Smooth muscle cell (in vitro differentiated cells): ENCODE measurements around the gene TLE4. TPM values are rescaled to one million over a fixed set of nuclear protein-coding genes. Genes with fewer than 3 reads are reported as not detected.

Experiments
- DNase-seq: peaks from one replicate; lab custom pipeline; 2025; ENCODE audit not compliant: unreplicated experiment; lab: John Stamatoyannopoulos, UW
- H2AFZ ChIP-seq: fragments of 200-600 bp; sonication (generic); 2 replicates; pipeline ENCODE4 v1.6.0; 2016; ENCODE audit warnings: antibody characterized with exemption, low read depth, mild to moderate bottlenecking
- H3F3A ChIP-seq: fragments of 200-600 bp; sonication (generic); 2 replicates; pipeline ENCODE4 v1.6.0; 2017; ENCODE audit warnings: antibody characterized with exemption, low read depth
- H3K27ac ChIP-seq: fragments of 200-600 bp; sonication (generic); 2 replicates; pipeline ENCODE4 v1.5.1; 2016; ENCODE audit warnings: low read depth, mild to moderate bottlenecking
- H3K27me3 ChIP-seq: fragments of 200-600 bp; sonication (generic); 2 replicates; pipeline ENCODE4 v1.6.1; 2016; ENCODE audit warnings: low read depth, mild to moderate bottlenecking
- H3K36me3 ChIP-seq: fragments of 200-600 bp; sonication (generic); 2 replicates; pipeline ENCODE4 v1.5.1; 2016; ENCODE audit warnings: low read depth
- H3K4me1 ChIP-seq: fragments of 200-600 bp; sonication (generic); 2 replicates; pipeline ENCODE4 v1.5.1; 2016; ENCODE audit warnings: low read depth
- H3K4me2 ChIP-seq: fragments of 200-600 bp; sonication (generic); 2 replicates; pipeline ENCODE4 v1.6.0; 2016; ENCODE audit warnings: mild to moderate bottlenecking
- H3K4me3 ChIP-seq: fragments of 200-600 bp; sonication (generic); 2 replicates; pipeline ENCODE4 v1.5.1; 2016; ENCODE audit warnings: mild to moderate bottlenecking
- H3K79me2 ChIP-seq: fragments of 200-600 bp; sonication (generic); 2 replicates; pipeline ENCODE4 v1.6.0; 2016; ENCODE audit warnings: low read depth, mild to moderate bottlenecking
- H3K9ac ChIP-seq: fragments of 200-600 bp; sonication (generic); 2 replicates; pipeline ENCODE4 v1.6.0; 2016; ENCODE audit warnings: low read depth
- H3K9me3 ChIP-seq: fragments of 200-600 bp; sonication (generic); replicated peaks from 2 replicates; pipeline ENCODE4 v1.5.1; 2016; ENCODE audit warnings: low read depth
- H4K20me1 ChIP-seq: fragments of 200-600 bp; sonication (generic); 2 replicates; pipeline ENCODE4 v1.6.0; 2016; ENCODE audit warnings: low read depth
- CTCF ChIP-seq: fragments of 200-600 bp; sonication (generic); IDR thresholded peaks from 2 replicates; pipeline ENCODE4 v1.5.1; 2017; ENCODE audit warnings: borderline replicate concordance, mild to moderate bottlenecking, antibody characterized with exemption; ENCODE audit not compliant: insufficient read depth, poor library complexity, severe bottlenecking
- WGBS: methylation state at CpG from one replicate; pipeline ENCODE4 v1.1.7; 2016; ENCODE audit warnings: low lambda C conversion rate; 5-methylcytosine and 5-hydroxymethylcytosine counted together
- polyA plus RNA-seq: library from polyadenylated mRNA; unstranded; fragments of >200 nt; fragmentation: Nextera tagmentation; extraction: Ambion mirVana; gene quantifications from 2 replicates; pipeline ENCODE4 v1.2.1, GENCODE V29; 2016
- total RNA-seq: library from RNA; depleted of rRNA; stranded (reverse); fragments of >200 nt; gene quantifications from 2 replicates; pipeline ENCODE4 v1.2.3, GENCODE V29; 2014

TLE4 gene
- total and polyA plus RNA-seq, 2 experiments from 2014 or later: 31.6 to 74.3 TPM

- Histone ChIP-seq H3K4me1 (peaks cover 29% of the 10 kb centered on the region), H4K20me1 (peaks cover 82% of the 10 kb centered on the region), H3K27ac (no peak overlapping the region), H3F3A (no peaks in the 10 kb centered on the region), H3K4me2 (no peak overlapping the region), H3K27me3 (no peaks in the 10 kb centered on the region), H3K9me3 (no peaks in the 10 kb centered on the region), H3K36me3 (no peaks in the 10 kb centered on the region), H3K79me2 (peaks cover 68% of the 10 kb centered on the region), H2AFZ (no peak overlapping the region), H3K9ac (no peak overlapping the region), H3K4me3 (no peak overlapping the region)
- no peak for DNase-seq
- no peak for TF ChIP-seq CTCF
Observed at GRCh38 chr9:79621916-79622575, 50.3 kb downstream of the TLE4 start.

- H3K27me3 ChIP-seq: no peaks in the 10 kb centered on the region
- no peaks in the 10 kb centered on the region for H3F3A ChIP-seq
- H4K20me1 ChIP-seq: peaks cover 74% of the 10 kb centered on the region
- no peak for DNase-seq
- H3K4me2 ChIP-seq: peak overlapping the region; percentile 27
- H3K4me3 ChIP-seq: no peak overlapping the region
- no peaks in the 10 kb centered on the region for H3K9me3 ChIP-seq
- WGBS: 81% methylated on average over 6 of the region's 6 CpGs
- H3K79me2 ChIP-seq: peaks cover 80% of the 10 kb centered on the region
- H3K9ac ChIP-seq: no peak overlapping the region
- H3K4me1 ChIP-seq: peaks cover 36% of the 10 kb centered on the region
- H3K27ac ChIP-seq: no peak overlapping the region
- no peak for TF ChIP-seq CTCF
- peaks cover 7% of the 10 kb centered on the region for H3K36me3 ChIP-seq
- H2AFZ ChIP-seq: no peak overlapping the region
Observed at GRCh38 chr9:79623799-79624721, 52.3 kb downstream of the TLE4 start.

GRCh38 chr9:79629721-79630120 is 58.0 kb downstream of the TLE4 start:
- Histone ChIP-seq H3K36me3 (peaks cover 7% of the 10 kb centered on the region), H3K4me2 (no peak overlapping the region), H3K27me3 (no peaks in the 10 kb centered on the region), H3K79me2 (peaks cover 59% of the 10 kb centered on the region), H3K27ac (no peak overlapping the region), H3F3A (no peaks in the 10 kb centered on the region), H3K4me3 (no peak overlapping the region), H3K9me3 (no peaks in the 10 kb centered on the region), H4K20me1 (peaks cover 72% of the 10 kb centered on the region), H3K9ac (no peak overlapping the region), H2AFZ (no peak overlapping the region), H3K4me1 (peaks cover 23% of the 10 kb centered on the region)
- no peak for DNase-seq
- TF ChIP-seq CTCF: no peak
- 96% methylated on average over 2 of the region's 2 CpGs for WGBS
